Measurements from ENCODE around the gene SMU1.

The SMU1 gene

DNA sequence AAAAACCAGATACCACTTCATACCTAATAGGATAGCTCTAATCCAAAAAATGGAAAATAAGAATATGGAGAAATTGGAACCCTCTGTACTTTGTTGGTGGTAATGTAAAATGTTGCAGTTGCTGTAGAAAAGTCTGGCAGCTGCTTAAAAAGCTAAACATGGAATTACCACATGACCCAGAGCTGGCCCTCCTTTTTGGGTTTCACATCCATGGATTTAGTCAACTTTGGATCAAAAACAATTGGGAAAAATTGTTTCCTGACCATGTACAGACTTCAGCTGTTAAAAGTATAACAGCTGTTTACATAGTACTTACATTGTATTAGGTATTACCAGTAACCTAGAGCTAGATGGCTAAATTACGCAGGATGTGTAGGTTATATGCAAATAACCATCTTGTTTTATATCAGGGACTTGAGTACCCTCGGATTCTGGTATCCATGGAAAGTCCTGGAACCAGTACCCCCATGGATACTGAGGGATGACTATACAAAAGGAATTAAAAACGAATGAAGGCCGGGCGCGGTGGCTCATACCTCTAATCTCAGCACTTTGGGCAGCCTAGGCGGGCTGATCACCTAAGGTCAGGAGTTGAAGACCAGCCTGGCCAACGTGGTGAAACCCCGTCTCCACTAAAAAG lies 35.6 kb downstream of the SMU1 start:
- TF ChIP-seq, protein P1, sequence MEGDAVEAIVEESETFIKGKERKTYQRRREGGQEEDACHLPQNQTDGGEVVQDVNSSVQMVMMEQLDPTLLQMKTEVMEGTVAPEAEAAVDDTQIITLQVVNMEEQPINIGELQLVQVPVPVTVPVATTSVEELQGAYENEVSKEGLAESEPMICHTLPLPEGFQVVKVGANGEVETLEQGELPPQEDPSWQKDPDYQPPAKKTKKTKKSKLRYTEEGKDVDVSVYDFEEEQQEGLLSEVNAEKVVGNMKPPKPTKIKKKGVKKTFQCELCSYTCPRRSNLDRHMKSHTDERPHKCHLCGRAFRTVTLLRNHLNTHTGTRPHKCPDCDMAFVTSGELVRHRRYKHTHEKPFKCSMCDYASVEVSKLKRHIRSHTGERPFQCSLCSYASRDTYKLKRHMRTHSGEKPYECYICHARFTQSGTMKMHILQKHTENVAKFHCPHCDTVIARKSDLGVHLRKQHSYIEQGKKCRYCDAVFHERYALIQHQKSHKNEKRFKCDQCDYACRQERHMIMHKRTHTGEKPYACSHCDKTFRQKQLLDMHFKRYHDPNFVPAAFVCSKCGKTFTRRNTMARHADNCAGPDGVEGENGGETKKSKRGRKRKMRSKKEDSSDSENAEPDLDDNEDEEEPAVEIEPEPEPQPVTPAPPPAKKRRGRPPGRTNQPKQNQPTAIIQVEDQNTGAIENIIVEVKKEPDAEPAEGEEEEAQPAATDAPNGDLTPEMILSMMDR (conservative IDR thresholded peaks at IDR 0.05; ENCODE audit: low read depth, low read length) = no peak

DNA sequence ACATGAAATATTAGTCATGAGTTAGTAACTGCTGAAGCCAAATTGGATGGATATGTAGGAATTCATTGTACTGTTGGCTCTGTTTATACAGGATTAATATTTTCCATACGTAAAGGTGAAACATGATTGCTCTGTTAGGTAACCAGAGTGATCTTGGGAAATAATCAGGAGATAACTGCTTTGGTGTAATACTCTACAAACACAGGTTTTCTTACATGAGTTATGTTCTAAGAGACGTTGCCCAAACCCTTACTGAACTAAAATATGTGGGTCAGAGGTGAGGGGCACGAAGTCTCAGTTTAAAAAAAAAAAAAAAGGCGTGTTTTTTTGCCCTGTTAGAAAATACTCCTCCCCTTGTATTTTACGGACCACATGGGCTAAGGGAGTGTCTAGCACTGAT lies 43.6 kb downstream of the SMU1 start:
- H3K4me3 ChIP-seq (ENCODE audit: low read length) = no peak overlapping the region
- TF ChIP-seq, protein P1 (conservative IDR thresholded peaks at IDR 0.05; ENCODE audit: low read depth, low read length) = no peak

More for the DNA sequence above, 35.6 kb downstream of the SMU1 start:
- no peak overlapping the region for H3K4me3 ChIP-seq (ENCODE audit: low read length)
- no peak for DNase-seq (ENCODE audit: low read depth)

DNA sequence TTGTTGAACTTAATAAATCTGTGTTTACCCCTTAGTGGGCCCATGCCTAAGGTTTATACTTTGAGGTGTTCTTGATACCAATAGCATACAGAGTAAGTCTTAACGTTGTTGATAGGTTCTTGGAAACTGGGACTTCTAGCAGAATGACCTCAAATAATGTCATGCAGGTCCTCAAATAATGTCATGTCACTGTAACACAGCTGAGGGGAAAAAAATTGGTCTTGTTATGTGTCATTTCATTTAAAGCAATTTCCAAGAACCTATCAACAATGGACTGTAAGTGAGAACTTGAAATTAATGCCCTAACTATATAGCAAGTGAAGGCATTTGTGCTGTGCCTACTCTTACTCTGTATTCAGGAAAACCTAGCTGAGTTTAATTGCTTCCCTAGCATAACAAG lies 44.2 kb downstream of the SMU1 start:
- DNase-seq (ENCODE audit: low read depth) = no peak

More for the DNA sequence above, 43.6 kb downstream of the SMU1 start:
- no peak for DNase-seq (ENCODE audit: low read depth)

DNA sequence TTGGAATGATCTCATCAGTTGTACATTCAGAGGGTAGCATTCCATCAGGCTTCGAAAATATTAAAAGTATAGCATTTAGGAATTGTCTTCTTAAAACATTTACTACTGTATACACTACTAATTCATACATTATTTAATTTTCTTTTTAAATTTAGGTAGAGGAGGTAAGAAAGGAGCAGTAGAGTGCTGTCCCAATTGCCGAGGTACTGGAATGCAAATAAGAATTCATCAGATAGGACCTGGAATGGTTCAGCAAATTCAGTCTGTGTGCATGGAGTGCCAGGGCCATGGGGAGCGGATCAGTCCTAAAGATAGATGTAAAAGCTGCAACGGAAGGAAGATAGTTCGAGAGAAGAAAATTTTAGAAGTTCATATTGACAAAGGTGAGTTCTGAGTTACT lies 46.2 kb downstream of the SMU1 start:
- no peak for DNase-seq (ENCODE audit: low read depth)
- H3K4me3 ChIP-seq (ENCODE audit: low read length) = no peak overlapping the region
- TF ChIP-seq, protein P1 (conservative IDR thresholded peaks at IDR 0.05; ENCODE audit: low read depth, low read length) = no peak

More for the DNA sequence above, 44.2 kb downstream of the SMU1 start:
- H3K4me3 ChIP-seq (ENCODE audit: low read length) = no peak overlapping the region
- TF ChIP-seq, protein P1 (conservative IDR thresholded peaks at IDR 0.05; ENCODE audit: low read depth, low read length) = no peak

GRCh38 chr9:33029231-33029786 lies 47.2 kb downstream of the SMU1 start:
- no peak for DNase-seq (ENCODE audit: low read depth)
- no peak overlapping the region for H3K4me3 ChIP-seq (ENCODE audit: low read length)
- TF ChIP-seq, protein P1 (conservative IDR thresholded peaks at IDR 0.05; ENCODE audit: low read depth, low read length) = no peak

- H3K4me3 ChIP-seq (ENCODE audit: low read length) = peak overlapping the region; percentile 97
- no peak for DNase-seq (ENCODE audit: low read depth)
- TF ChIP-seq, protein P1 (conservative IDR thresholded peaks at IDR 0.05; ENCODE audit: low read depth, low read length) = no peak
Measured at GRCh38 chr9:33025572-33026342, 50.7 kb downstream of the SMU1 start.
